OCI-LY1 (cell line): Measurements from ENCODE around the gene TINAGL1.
"Not testable (repeated sequence)": the region's sequence is repeated elsewhere in the genome, so short reads cannot be mapped to it uniquely, and the experiment has no call there.

ENCODE experiments used
- H2AFZ ChIP-seq: fragments of 200-600 bp; sonication (generic), shearing (Covaris generic); 2 replicates; pipeline ENCODE4 v1.6.0; 2014; ENCODE audit warnings: antibody characterized with exemption, mild to moderate bottlenecking, low read length
- H3F3A ChIP-seq: fragments of 200-600 bp; sonication (generic), shearing (Covaris generic); 2 replicates; pipeline ENCODE4 v1.6.0; 2014; ENCODE audit warnings: mild to moderate bottlenecking, antibody characterized with exemption, low read length, moderate library complexity; ENCODE audit not compliant: insufficient read depth
- H3K27ac ChIP-seq: fragments of 200-600 bp; sonication (generic); 2 replicates; pipeline ENCODE4 v1.5.1; 2014; ENCODE audit warnings: low read length, mixed run types, mild to moderate bottlenecking, low read depth; ENCODE audit not compliant: poor library complexity, severe bottlenecking
- H3K27me3 ChIP-seq: fragments of 200-600 bp; sonication (generic); 2 replicates; pipeline ENCODE4 v1.6.0; 2014; ENCODE audit warnings: antibody characterized with exemption, mild to moderate bottlenecking, low read length, moderate library complexity; ENCODE audit not compliant: insufficient read depth
- H3K36me3 ChIP-seq: fragments of 200-600 bp; sonication (generic); 2 replicates; pipeline ENCODE4 v1.6.1; 2014; ENCODE audit warnings: mild to moderate bottlenecking, antibody characterized with exemption, low read length, moderate library complexity, mixed read lengths; ENCODE audit not compliant: insufficient read depth
- H3K4me1 ChIP-seq: fragments of 200-600 bp; sonication (generic); 2 replicates; pipeline ENCODE4 v1.5.1; 2014; ENCODE audit warnings: mild to moderate bottlenecking, low read length, moderate library complexity; ENCODE audit not compliant: insufficient read depth, severe bottlenecking
- H3K4me2 ChIP-seq: fragments of 200-600 bp; sonication (generic), shearing (Covaris generic); 2 replicates; pipeline ENCODE4 v1.6.1; 2014; ENCODE audit warnings: low read length
- H3K4me3 ChIP-seq: fragments of 200-600 bp; sonication (generic); 2 replicates; pipeline ENCODE4 v1.5.1; 2014; ENCODE audit warnings: low read length, low read depth, mild to moderate bottlenecking, mixed read lengths; ENCODE audit not compliant: poor library complexity, severe bottlenecking
- H3K79me2 ChIP-seq: fragments of 200-600 bp; shearing (Covaris generic); 2 replicates; pipeline ENCODE4 v1.6.1; 2016; ENCODE audit warnings: mixed run types, low read length, mixed read lengths; ENCODE audit not compliant: insufficient read depth
- H3K9ac ChIP-seq: fragments of 200-600 bp; sonication (generic), shearing (Covaris generic); 2 replicates; pipeline ENCODE4 v1.6.1; 2014; ENCODE audit warnings: mild to moderate bottlenecking, low read length, mixed read lengths
- H3K9me2 ChIP-seq: fragments of 200-600 bp; sonication (generic), shearing (Covaris generic); 2 replicates; pipeline ENCODE4 v1.6.1; 2014; ENCODE audit warnings: low read depth, mild to moderate bottlenecking, low read length, mixed read lengths
- H3K9me3 ChIP-seq: fragments of 200-600 bp; shearing (Covaris generic); 2 replicates; pipeline ENCODE4 v1.6.1; 2014; ENCODE audit warnings: low read length, mixed read lengths
- H4K20me1 ChIP-seq: fragments of 200-600 bp; sonication (generic), shearing (Covaris generic); 2 replicates; pipeline ENCODE4 v1.6.0; 2016; ENCODE audit warnings: mild to moderate bottlenecking, low read length; ENCODE audit not compliant: insufficient read depth
- CTCF ChIP-seq: fragments of 200-600 bp; sonication (generic), shearing (Covaris generic); IDR thresholded peaks from 2 replicates; pipeline ENCODE4 v1.5.1; 2017; ENCODE audit warnings: mild to moderate bottlenecking, antibody characterized with exemption, low read length, moderate library complexity, mixed read lengths
- EZH2 ChIP-seq: fragments of 200-600 bp; sonication (generic), shearing (Covaris generic); IDR thresholded peaks from 2 replicates; pipeline ENCODE4 v1.8.0; 2017; ENCODE audit warnings: borderline replicate concordance, mixed run types, mild to moderate bottlenecking, antibody characterized with exemption, low read length, moderate library complexity, mixed read lengths

Gene TINAGL1

GRCh38 chr1:31585736-31586365, 9.5 kb downstream of the TINAGL1 start:
- Histone ChIP-seq H3K4me1 (no peaks in the 10 kb centered on the region), H3K27ac (no peak overlapping the region), H3K4me2 (no peak overlapping the region), H3K9ac (no peak overlapping the region), H3K9me2 (no peaks in the 10 kb centered on the region), H3K79me2 (no peaks in the 10 kb centered on the region), H3F3A (no peaks in the 10 kb centered on the region), H4K20me1 (no peaks in the 10 kb centered on the region), H3K27me3 (peaks cover 2% of the 10 kb centered on the region; the same call in 1 of the 2 replicates), H2AFZ (no peak overlapping the region), H3K36me3 (no peaks in the 10 kb centered on the region), H3K9me3 (no peaks in the 10 kb centered on the region), H3K4me3 (no peak overlapping the region)
- no peak for TF ChIP-seq EZH2
- no peak for TF ChIP-seq CTCF

- Histone ChIP-seq H4K20me1 (no peaks in the 10 kb centered on the region), H3K4me3 (no peak overlapping the region), H3K4me2 (no peak overlapping the region), H3K9me2 (no peaks in the 10 kb centered on the region), H3K27me3 (peaks cover 4% of the 10 kb centered on the region; the same call in 1 of the 2 replicates), H3K9me3 (no peaks in the 10 kb centered on the region), H3K79me2 (no peaks in the 10 kb centered on the region), H3K4me1 (no peaks in the 10 kb centered on the region), H3K27ac (no peak overlapping the region), H3F3A (no peaks in the 10 kb centered on the region), H3K36me3 (no peaks in the 10 kb centered on the region), H2AFZ (no peak overlapping the region), H3K9ac (no peak overlapping the region)
- no peak for TF ChIP-seq CTCF
- no peak for TF ChIP-seq EZH2
Measured at GRCh38 chr1:31586376-31587327, 10.3 kb downstream of the TINAGL1 start.

GRCh38 chr1:31587328-31587699, 11.0 kb downstream of the TINAGL1 start:
- not testable (repeated sequence) for H3K4me2 ChIP-seq, H3K27ac ChIP-seq, H3K9me2 ChIP-seq, H3K9me3 ChIP-seq, H3K4me1 ChIP-seq, H3K27me3 ChIP-seq, H2AFZ ChIP-seq, H3K79me2 ChIP-seq, H3F3A ChIP-seq, H4K20me1 ChIP-seq, H3K9ac ChIP-seq, H3K4me3 ChIP-seq, H3K36me3 ChIP-seq
